Mesothelial cell of epicardium (in vitro differentiated cells): ENCODE measurements around the gene PGAM2. TPM values are rescaled to one million over a fixed set of nuclear protein-coding genes. Genes with fewer than 3 reads are reported as not detected.

Experiments used
- DNase-seq, 2 experiments: peaks; one replicate each; pipeline ENCODE4 v3.0.0; 2021; ENCODE audit warnings: low spot score in 2 of 2; ENCODE audit not compliant: unreplicated experiment in 2 of 2
- H3K27ac Mint-ChIP-seq: 2 replicates; pipeline ENCODE4 v1.8.0; 2021; ENCODE audit warnings: mixed read lengths
- H3K27me3 Mint-ChIP-seq: 2 replicates; pipeline ENCODE4 v1.8.0; 2021; ENCODE audit warnings: low read depth, mixed read lengths
- H3K36me3 Mint-ChIP-seq: 2 replicates; pipeline ENCODE4 v1.8.0; 2021; ENCODE audit warnings: mixed read lengths
- H3K4me1 Mint-ChIP-seq: 2 replicates; pipeline ENCODE4 v1.8.0; 2021; ENCODE audit warnings: mixed read lengths
- H3K4me3 Mint-ChIP-seq: 2 replicates; pipeline ENCODE4 v1.8.0; 2021; ENCODE audit warnings: mild to moderate bottlenecking, moderate library complexity, mixed read lengths
- H3K9me3 Mint-ChIP-seq: 2 replicates; pipeline ENCODE4 v1.8.0; 2021; ENCODE audit warnings: mixed read lengths
- total RNA-seq: library from RNA; stranded (reverse); gene quantifications from 3 replicates; pipeline ENCODE4 v1.2.1, GENCODE V29; 2021
- TF ChIP-seq, protein P1 (sequence below): fragments of 200-600 bp; sonication (generic); IDR thresholded peaks from one replicate; pipeline ENCODE4 v1.5.0; 2021; ENCODE audit warnings: antibody characterized with exemption; ENCODE audit not compliant: unreplicated experiment

Gene PGAM2
- total RNA-seq, 1 donor from 2014 or later, result 1.2 TPM

- H3K4me1 Mint-ChIP-seq, result peaks cover 12% of the 10 kb centered on the region
- DNase-seq, result no peak
- H3K27me3 Mint-ChIP-seq, result peaks cover 10% of the 10 kb centered on the region
- H3K4me3 Mint-ChIP-seq, result no peak overlapping the region
- no peaks in the 10 kb centered on the region for H3K9me3 Mint-ChIP-seq
- TF ChIP-seq, protein P1, sequence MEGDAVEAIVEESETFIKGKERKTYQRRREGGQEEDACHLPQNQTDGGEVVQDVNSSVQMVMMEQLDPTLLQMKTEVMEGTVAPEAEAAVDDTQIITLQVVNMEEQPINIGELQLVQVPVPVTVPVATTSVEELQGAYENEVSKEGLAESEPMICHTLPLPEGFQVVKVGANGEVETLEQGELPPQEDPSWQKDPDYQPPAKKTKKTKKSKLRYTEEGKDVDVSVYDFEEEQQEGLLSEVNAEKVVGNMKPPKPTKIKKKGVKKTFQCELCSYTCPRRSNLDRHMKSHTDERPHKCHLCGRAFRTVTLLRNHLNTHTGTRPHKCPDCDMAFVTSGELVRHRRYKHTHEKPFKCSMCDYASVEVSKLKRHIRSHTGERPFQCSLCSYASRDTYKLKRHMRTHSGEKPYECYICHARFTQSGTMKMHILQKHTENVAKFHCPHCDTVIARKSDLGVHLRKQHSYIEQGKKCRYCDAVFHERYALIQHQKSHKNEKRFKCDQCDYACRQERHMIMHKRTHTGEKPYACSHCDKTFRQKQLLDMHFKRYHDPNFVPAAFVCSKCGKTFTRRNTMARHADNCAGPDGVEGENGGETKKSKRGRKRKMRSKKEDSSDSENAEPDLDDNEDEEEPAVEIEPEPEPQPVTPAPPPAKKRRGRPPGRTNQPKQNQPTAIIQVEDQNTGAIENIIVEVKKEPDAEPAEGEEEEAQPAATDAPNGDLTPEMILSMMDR, result no peak
- H3K27ac Mint-ChIP-seq, result no peak overlapping the region
- peaks cover 8% of the 10 kb centered on the region for H3K36me3 Mint-ChIP-seq
These were observed 42.0 kb upstream of the PGAM2 start for GRCh38 chr7:44107116-44107960.

- no peak for DNase-seq
- Mint-ChIP-seq H3K4me1 (peaks cover 12% of the 10 kb centered on the region), H3K4me3 (peak overlapping the region; percentile 70), H3K36me3 (peaks cover 2% of the 10 kb centered on the region), H3K27me3 (peaks cover 13% of the 10 kb centered on the region), H3K9me3 (no peaks in the 10 kb centered on the region), H3K27ac (no peak overlapping the region)
- TF ChIP-seq, protein P1, result no peak
These were observed 41.1 kb upstream of the PGAM2 start for GRCh38 chr7:44106311-44107065.

DNA sequence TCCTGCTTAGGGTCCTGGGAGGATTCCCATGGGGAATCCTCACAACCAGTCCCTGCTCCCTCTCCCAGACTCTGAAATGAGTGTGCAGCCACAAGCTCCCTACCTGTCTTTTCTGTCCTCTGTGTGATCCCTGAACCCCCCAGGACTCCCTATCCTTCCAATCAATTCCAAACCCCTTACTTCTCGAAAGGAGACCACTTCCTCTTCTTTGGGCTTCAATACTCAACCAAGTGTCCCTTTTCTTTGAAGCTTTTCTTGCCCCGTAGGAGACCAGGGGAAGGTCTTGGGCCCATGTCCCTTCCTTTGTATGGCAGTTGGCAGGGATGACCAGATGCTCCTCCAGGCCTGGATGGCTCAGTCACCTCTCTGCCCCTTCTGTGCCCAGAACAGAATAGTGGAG, 40.5 kb upstream of the PGAM2 start:
- peak overlapping the region; percentile 70 for H3K4me3 Mint-ChIP-seq
- peak overlapping the region; percentile 74 for H3K27ac Mint-ChIP-seq
- peaks cover 13% of the 10 kb centered on the region for H3K27me3 Mint-ChIP-seq
- no peaks in the 10 kb centered on the region for H3K9me3 Mint-ChIP-seq
- peaks cover 2% of the 10 kb centered on the region for H3K36me3 Mint-ChIP-seq
- no peak for DNase-seq
- H3K4me1 Mint-ChIP-seq, result peaks cover 12% of the 10 kb centered on the region
- TF ChIP-seq, protein P1, result no peak

DNA sequence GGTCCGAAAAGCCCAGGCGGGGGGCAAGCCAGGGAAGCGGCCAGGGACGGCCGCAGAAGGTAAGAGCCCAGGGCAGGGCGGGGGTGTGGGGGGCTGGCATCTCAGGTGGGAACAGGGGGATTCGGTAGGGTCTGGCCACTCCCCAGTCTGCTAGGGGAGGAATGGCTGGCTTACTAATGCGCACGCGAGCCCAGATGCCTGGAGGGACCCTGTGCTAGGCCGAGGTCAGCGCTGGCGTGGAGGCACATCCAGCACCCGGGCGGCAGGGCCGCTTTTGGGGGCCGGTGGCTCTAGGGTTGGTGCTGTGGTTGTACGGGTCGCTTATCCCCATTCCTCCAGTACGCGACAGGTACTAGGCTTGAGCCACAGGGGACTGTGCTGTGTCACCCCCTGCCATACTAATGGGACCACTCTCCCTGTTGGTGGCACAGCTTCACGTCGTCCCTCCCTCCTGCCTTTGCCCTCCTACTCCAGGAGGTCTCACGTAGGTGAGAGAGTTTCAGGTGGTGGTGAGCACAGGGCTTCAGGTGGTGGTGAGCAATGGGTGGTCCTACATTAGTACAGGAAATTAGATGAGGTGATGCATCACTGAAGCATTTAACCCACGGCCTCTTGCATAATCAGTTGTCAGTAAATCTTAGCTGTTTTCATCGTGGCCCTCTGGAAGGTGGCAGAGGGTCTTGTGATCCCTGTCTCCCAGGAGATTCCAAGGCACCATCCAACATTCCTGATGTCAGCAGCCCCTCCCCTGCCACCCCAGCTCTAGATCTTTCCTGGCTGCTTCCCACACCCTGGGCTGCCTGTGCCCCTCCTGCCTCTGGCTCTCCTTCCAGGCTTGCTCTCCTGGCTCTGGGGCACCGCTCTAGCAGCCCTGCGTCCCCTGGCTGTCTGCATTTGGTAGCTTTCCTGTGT, 39.7 kb upstream of the PGAM2 start:
- H3K36me3 Mint-ChIP-seq, result peaks cover 2% of the 10 kb centered on the region
- H3K27me3 Mint-ChIP-seq, result peaks cover 13% of the 10 kb centered on the region
- H3K4me1 Mint-ChIP-seq, result peaks cover 15% of the 10 kb centered on the region
- peak overlapping the region; percentile 70 for H3K4me3 Mint-ChIP-seq
- peak overlapping the region; percentile 74 for H3K27ac Mint-ChIP-seq
- TF ChIP-seq, protein P1, result no peak
- no peak for DNase-seq
- no peaks in the 10 kb centered on the region for H3K9me3 Mint-ChIP-seq
